ENCODE measurements around the gene CTR9.

CTR9 gene

GRCh38 chr11:10750838-10751580 is at the start of gene CTR9:
Gene CTR9 (plus strand): TSS chr11:10751246. CDS start chr11:10751413, 167 bp downstream.
- peak; percentile 90 for DNase-seq (ENCODE audit: low spot score)

GRCh38 chr11:10701982-10702381 is 49.1 kb upstream of the CTR9 start:
- no peak for DNase-seq (ENCODE audit: low spot score)

GRCh38 chr11:10708131-10708530 is 42.9 kb upstream of the CTR9 start:
- no peak for DNase-seq (ENCODE audit: low spot score)

DNA sequence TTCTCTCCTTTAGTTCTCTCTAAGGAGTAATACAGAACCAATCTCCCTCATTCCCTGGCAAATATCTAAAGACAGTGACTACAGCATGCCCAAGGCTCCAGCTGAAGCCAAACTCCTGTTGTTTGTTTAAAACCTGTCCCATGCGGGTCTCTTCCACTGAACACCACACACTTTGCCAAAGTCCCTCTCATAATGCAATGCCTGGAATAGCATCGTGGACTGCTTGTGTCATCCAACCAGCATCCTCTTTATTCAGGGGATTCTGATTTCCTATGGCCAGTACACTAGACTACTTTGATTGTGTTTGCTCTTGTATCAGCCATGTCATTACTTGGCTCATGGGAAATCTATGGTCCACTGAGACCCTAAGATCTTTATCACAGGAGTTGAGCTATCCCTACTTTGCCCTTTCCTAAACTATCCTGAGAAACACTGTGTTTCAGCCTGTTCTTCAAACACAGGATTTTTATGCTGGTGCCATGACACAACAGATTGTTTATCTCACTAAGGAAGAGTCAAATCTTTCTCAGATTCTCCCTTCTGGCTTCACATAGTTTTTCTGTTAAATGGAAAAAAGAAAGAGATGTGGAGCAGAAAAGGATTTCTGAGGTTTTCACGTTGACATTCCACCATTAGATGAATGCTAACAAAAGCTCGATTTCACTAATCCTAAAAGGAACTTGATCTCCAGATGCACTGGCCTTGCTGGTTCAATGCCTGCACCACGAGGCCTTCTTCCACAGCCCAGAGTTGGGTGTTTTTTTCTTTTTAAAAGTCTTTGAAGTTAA is 41.6 kb upstream of the CTR9 start:
- DNase-seq (ENCODE audit: low spot score), result peak; percentile 53

- DNase-seq (ENCODE audit: low spot score), result no peak
These were observed 35.5 kb upstream of the CTR9 start for GRCh38 chr11:10715571-10715970.

DNA sequence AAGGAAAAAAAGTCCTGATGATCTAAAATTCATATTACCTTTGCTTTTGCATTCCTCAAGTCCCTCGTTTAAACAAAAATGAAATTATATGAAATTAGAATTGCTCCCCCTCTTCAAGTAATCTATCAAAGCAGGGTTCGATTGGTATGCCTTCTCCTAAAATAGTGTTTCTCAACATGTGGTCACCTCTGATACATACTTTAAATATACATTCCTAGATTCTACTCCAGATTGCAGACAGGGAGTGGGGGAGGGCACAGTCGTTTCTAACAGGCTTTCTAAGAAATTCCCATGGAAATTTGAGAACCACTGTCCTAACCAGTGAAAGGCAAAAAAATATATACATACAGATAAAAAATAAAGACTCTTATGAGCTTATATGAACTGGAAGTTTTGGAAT is 34.9 kb upstream of the CTR9 start:
- DNase-seq (ENCODE audit: low spot score), result no peak

DNA sequence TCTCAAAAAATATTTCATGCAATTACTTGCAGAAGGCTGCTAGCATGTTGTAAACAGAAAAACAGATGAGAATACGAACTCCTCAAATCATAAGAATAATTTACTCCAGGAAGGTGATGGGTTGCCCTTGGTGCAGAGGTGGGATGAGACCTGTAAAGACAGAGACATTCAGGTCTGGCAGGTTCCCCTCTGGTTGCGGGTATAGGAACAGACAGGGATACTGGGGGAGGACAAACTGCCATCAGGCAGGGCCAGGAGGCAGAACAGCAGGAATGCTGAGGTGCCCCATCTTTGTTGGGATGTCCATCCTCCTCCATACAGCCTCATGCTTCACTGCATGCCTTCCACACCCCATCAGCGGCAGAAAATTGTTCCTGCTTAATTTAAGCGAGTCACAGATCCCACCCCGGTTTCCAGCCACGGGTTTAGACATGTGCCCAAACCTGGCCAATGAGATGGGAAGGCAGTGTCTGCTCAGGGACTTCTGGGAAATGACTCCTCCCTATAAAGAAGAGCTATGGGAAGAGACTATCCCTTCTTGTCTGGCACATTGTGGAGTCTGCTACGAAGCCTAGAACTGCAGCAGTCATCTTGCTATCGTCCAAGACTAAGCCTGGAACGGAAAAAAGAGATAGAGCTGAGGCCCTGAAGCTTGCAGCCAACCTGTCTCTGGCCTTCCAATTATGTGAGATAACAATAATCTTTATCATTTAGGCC is 34.3 kb upstream of the CTR9 start:
- DNase-seq (ENCODE audit: low spot score), result no peak

DNA sequence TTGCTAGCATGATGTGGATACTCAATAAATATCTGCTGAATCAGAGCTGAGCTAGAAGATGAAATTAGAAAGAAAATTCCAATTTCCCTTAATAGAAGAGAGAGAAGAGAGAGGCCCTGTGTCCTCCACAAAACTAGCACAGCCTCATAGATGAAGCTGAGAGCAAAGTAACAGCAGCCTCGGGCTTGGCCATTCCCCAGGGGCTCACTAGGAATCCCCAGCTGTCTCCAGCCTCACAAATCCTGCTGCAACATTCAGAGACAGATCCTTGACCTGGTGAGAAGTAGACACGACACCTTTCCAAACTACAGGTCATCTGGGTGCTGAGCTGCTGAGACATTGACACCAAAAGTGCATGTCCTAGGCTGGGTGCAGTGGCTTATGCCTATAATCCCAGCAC is 31.4 kb upstream of the CTR9 start:
- no peak for DNase-seq (ENCODE audit: low spot score)

DNA sequence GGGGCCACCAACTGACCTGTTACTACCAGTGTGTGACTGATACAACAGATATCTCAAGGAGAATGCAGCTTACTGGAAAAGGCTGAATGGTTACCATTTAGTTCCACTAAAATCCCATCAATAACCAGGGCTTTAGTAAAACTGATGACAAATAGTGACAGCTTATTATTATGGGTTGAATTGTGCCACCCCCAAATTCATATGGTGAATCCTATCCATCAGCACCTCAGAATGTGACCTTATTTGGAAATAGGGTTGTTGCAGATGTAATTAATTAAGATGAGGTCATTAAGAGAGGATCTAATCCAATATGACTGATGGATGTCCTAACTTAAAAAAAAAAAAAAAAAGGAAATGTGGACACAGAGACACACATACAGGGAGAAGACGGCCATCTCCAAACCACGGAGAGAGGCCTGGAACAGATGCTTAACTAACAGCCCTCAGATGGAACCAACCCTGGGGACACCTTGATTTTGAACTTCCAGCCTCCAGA is 30.1 kb upstream of the CTR9 start:
- DNase-seq (ENCODE audit: low spot score), result no peak

GRCh38 chr11:10722307-10722706 is 28.7 kb upstream of the CTR9 start:
- DNase-seq (ENCODE audit: low spot score), result no peak

GRCh38 chr11:10725114-10725906 is 25.7 kb upstream of the CTR9 start:
- peak; percentile 39 for DNase-seq (ENCODE audit: low spot score)

DNA sequence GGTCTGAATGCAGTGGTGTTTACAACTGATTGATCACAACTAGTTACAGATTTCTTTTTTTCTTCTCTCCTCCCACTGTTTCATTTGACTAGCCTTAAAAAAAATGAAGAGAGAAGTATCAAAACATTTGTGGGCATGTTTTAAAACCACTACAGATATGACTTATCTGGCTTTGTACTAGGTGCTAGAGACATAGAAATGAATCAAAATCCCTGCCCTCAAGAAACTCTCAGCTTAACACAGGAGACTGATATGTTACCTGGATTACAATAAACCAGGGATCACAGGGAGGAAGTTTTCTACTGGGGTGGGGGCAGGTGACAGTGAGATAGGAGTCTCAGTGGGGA is 25.2 kb upstream of the CTR9 start:
- no peak for DNase-seq (ENCODE audit: low spot score)

DNA sequence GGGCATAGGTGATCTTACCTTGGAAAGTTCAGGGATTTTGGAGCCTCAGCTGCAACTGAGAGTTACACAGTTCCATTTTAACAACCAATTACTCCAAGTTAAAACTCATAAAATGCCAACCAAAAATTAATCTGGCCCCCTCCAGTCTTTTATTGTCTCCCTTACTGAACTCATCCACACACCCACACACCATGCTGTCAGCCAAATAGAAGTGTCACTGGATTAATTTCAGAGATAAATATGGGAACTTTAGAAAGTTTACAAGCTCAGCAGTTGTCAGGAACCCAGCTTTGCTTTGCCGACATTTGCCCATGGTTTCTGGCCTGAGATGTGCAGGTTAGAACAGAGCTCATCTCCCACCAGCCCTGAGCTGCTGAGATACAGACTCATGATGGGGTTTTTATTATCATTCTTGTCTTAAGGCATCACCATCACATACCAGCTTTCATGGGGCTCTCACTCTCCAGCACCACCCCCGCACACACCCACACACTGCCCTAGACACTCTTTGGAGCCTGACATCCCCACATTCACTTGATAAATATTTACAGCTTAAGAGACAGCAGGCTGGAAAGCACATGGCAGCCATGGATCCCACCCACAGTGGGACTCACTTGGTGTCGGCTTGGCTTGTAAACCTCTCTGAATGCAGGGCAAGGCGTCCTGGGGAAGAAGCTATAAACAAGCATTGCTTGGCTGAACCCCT is 23.7 kb upstream of the CTR9 start:
- peak; percentile 71 for DNase-seq (ENCODE audit: low spot score)

GRCh38 chr11:10728154-10728553 is 22.9 kb upstream of the CTR9 start:
- DNase-seq (ENCODE audit: low spot score), result no peak

GRCh38 chr11:10728789-10729472 is 22.1 kb upstream of the CTR9 start:
- DNase-seq (ENCODE audit: low spot score), result no peak

GRCh38 chr11:10730151-10730550 is 20.9 kb upstream of the CTR9 start:
- no peak for DNase-seq (ENCODE audit: low spot score)

- DNase-seq (ENCODE audit: low spot score), result no peak
These were observed 19.9 kb upstream of the CTR9 start for GRCh38 chr11:10731064-10731680.

DNA sequence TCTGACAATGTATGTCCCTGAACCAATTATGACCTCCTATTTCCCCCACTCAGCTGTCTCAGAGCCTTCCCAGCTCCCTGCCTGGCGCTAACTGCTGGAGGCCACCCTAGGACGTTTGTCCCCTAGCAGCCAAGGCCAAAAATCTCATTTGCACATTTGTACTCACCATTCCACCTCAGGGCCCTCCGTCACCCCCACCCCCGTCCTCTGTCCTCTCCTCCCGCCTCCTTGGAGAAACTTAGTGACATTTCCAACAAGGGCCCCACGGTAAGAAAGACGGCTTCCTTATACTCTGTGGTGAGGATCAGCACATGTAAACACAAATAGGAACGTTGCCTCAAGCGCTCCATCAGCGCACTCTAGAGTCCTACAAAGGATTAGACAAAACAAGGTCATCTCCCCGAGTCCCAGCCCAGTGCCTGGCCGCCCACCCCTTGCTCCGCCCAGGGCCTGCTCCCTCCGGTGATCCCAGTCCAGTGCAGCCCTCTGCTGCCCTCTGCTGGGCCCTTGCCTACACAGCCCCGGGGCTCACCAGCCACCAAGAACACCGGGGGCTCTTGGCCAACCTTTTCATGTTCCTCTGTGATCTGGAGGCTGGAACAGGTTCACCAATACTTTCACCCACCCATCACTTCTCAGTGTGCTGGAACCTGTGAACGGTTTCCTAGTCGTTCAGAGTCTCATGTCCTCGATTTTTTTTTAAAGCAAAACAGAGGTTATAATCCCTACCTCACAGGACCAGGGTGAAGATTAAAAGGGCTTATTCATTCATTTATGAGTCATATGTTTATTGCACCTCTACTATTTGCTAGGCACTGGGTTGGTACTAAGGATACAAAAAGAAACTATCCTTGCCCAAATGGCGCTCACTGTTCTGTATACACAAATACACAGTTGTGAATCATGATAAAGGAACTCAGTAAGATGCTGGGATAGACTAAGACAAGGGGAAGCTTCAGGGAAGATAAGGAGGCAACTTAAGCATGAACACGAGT is 15.3 kb upstream of the CTR9 start:
- DNase-seq (ENCODE audit: low spot score), result peak; percentile 93

Measured in AG08396 (cell line).